ENCODE data around the gene STAG2. TPM values are rescaled to one million over a fixed set of nuclear protein-coding genes. Genes with fewer than 3 reads are reported as not detected.

Gene STAG2
- total and polyA plus RNA-seq, 2 of the 13 experiments (the other 11 are each of a cell fraction or from before 2014, with no cell fraction given) = 21.0 to 50.8 TPM

DNA sequence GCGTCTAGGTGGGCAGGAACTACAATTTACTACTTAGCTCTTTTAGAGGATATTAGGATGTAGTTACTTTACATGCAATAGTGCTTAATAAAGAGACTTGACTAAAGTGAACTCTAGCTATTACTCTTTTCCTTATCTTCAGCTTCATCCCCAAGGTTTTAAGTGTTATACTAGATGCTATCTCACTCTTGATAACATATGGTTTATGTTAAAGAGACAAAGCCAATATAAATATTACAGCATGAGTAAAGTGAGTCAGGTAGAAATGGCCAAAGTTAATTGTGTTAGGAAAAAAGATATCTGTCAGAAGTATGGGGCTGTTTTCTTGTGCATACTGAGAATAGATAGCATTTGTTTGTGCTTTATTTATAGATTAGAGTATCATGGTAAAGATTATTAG, 80.5 kb downstream of the STAG2 start:
- POLR2A ChIA-PET = no interaction called here
- in situ Hi-C loops (cut with HindIII; ENCODE audit: extremely low pct_ligation_motif_present, low pct_unique_long_range_greater_than_20kb) = no loop called here
- no peak for TF ChIP-seq MTA1 (CRISPR knock-in tag; IDR thresholded peaks at IDR 0.05; ENCODE audit: borderline replicate concordance)
- TF ChIP-seq ZSCAN25 (CRISPR knock-in tag; IDR thresholded peaks at IDR 0.05) = no peak
- TF ChIP-seq, protein P1, sequence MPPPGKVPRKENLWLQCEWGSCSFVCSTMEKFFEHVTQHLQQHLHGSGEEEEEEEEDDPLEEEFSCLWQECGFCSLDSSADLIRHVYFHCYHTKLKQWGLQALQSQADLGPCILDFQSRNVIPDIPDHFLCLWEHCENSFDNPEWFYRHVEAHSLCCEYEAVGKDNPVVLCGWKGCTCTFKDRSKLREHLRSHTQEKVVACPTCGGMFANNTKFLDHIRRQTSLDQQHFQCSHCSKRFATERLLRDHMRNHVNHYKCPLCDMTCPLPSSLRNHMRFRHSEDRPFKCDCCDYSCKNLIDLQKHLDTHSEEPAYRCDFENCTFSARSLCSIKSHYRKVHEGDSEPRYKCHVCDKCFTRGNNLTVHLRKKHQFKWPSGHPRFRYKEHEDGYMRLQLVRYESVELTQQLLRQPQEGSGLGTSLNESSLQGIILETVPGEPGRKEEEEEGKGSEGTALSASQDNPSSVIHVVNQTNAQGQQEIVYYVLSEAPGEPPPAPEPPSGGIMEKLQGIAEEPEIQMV (CRISPR knock-in tag; IDR thresholded peaks at IDR 0.05; ENCODE audit: low read depth) = no peak
- TF ChIP-seq DZIP1 (CRISPR knock-in tag; IDR thresholded peaks at IDR 0.05) = no peak
- no peak for TF ChIP-seq FOXA1 (IDR thresholded peaks at IDR 0.05)
- no peak for TF ChIP-seq FOXA1 (CRISPR knock-in tag; IDR thresholded peaks at IDR 0.05)
- TF ChIP-seq HNF4A (CRISPR knock-in tag; IDR thresholded peaks at IDR 0.05) = no peak
- TF ChIP-seq ZNF205 (CRISPR knock-in tag; IDR thresholded peaks at IDR 0.05) = no peak
- TF ChIP-seq TAF15 (IDR thresholded peaks at IDR 0.05; ENCODE audit: low read depth, low read length, poor library complexity, severe bottlenecking) = no peak
- no peak for TF ChIP-seq ZNF33B (CRISPR knock-in tag; IDR thresholded peaks at IDR 0.05)
- no peak for TF ChIP-seq FOSL2 (CRISPR knock-in tag; IDR thresholded peaks at IDR 0.05)
- TF ChIP-seq NR2F2 (IDR thresholded peaks at IDR 0.05; ENCODE audit: borderline replicate concordance, low read depth) = no peak
- no peak for TF ChIP-seq MTF1 (CRISPR knock-in tag; IDR thresholded peaks at IDR 0.05)
- TF ChIP-seq ZFP36L2 (CRISPR knock-in tag; IDR thresholded peaks at IDR 0.05) = no peak
- no peak for TF ChIP-seq BHLHE40 (IDR thresholded peaks at IDR 0.05; ENCODE audit: low read length)
- no peak for TF ChIP-seq ZHX1 (CRISPR knock-in tag; IDR thresholded peaks at IDR 0.05; ENCODE audit: low read depth)
- no peak for TF ChIP-seq FOXO1 (CRISPR knock-in tag; IDR thresholded peaks at IDR 0.05)
- TF ChIP-seq ZNF83 (CRISPR knock-in tag; IDR thresholded peaks at IDR 0.05; ENCODE audit: borderline replicate concordance) = no peak

More for the DNA sequence above, 80.5 kb downstream of the STAG2 start:
- Histone ChIP-seq H3K4me2 (ENCODE audit: low read depth, low read length) (no peak overlapping the region), H3K4me1 (ENCODE audit: insufficient read depth, low read length) (no peaks in the 10 kb centered on the region), H3K27ac (ENCODE audit: extremely low read length, insufficient read depth, low read length) (no peak overlapping the region), H2AFZ (ENCODE audit: low read length) (no peak overlapping the region), H3K27me3 (ENCODE audit: control insufficient read depth in 1 of 2, insufficient read depth in 2 of 2, low read length in 2 of 2) (no peaks in the 10 kb centered on the region), H3K79me2 (ENCODE audit: insufficient read depth, low read length) (no peaks in the 10 kb centered on the region), H3K9ac (ENCODE audit: insufficient read depth, low read depth, low read length) (no peak overlapping the region), H3K36me3 (replicated peaks in 1 of 2; ENCODE audit: control insufficient read depth in 1 of 2, insufficient read depth in 2 of 2, low read length in 2 of 2) (peaks cover 0 to 14% of the 10 kb centered on the region in 2 experiments; a peak in 1 of 5 replicates), H4K20me1 (ENCODE audit: insufficient read depth, low read length) (no peaks in the 10 kb centered on the region), H3K4me3 (replicated peaks in 1 of 3; ENCODE audit: insufficient read depth in 1 of 3, low read depth in 2 of 3, low read length in 3 of 3) (no peak overlapping the region), H3K9me3 (ENCODE audit: low read length) (no peaks in the 10 kb centered on the region)
- DNase-seq (ENCODE audit: low spot score) = no peak
- CTCF ChIA-PET (ENCODE audit: low intra/inter-chr PET ratio, low total read pairs) = no interaction called here
- FAIRE-seq = no peak
- ATAC-seq = no peak
- BruUV-seq (replicated peaks) = no TSS peak
- intact Hi-C loops (cut with micrococcal nuclease; ENCODE audit: unreplicated experiment) = no loop called here
- WGBS (ENCODE audit: low lambda C conversion rate) = 95% methylated on average over 1 of the region's 1 CpG

All from HepG2 (cell line).